Endothelial cell of umbilical vein (primary cell): ENCODE data around the gene PRKG1. TPM values are rescaled to one million over a fixed set of nuclear protein-coding genes. Genes with fewer than 3 reads are reported as not detected.

Experiments used
- BruUV-seq: library from RNA; stranded (reverse); fragments of 400-500 nt; replicated peaks from 2 replicates; lab custom pipeline; 2021; lab: Mats Ljungman, UMichigan
- CTCF ChIA-PET: fragments of 300-600, 350-600 bp; sonication (Branson Sonifier 250); formaldehyde crosslinking; loops from one replicate; lab custom pipeline; 2021; ENCODE audit warnings: antibody characterized with exemption, inconsistent platforms; lab: Charles Lee
- POLR2A ChIA-PET: fragments of 300-600, 350-600 bp; sonication (Branson Sonifier 250); formaldehyde crosslinking; loops from one replicate; lab custom pipeline; 2021; ENCODE audit warnings: antibody characterized with exemption, inconsistent platforms; lab: Charles Lee
- DNase-seq: peaks from one replicate; pipeline ENCODE4 v3.0.0-alpha.2; 2011; ENCODE audit warnings: low read depth, low spot score
- FAIRE-seq: peaks from 2 replicates; lab custom pipeline; 2011; peaks lifted over from hg19 to GRCh38; lab: Jason Lieb, UNC
- H2AFZ ChIP-seq: 2 replicates; pipeline ENCODE4 v1.6.0; 2012; ENCODE audit warnings: low read depth, low read length, control low read depth, inconsistent platforms
- H3K27ac ChIP-seq: 2 replicates; pipeline ENCODE4 v1.5.1; 2011; ENCODE audit warnings: low read depth, mild to moderate bottlenecking, control low read depth, low read length, moderate library complexity; ENCODE audit not compliant: insufficient read depth
- H3K27me3 ChIP-seq, 2 experiments: 2 replicates each; pipeline versions ENCODE4 v1.6.0 to v1.6.1; 2011; ENCODE audit warnings: low read length in 2 of 2, mixed read lengths in 1 of 2; ENCODE audit not compliant: control insufficient read depth in 2 of 2, insufficient read depth in 2 of 2
- H3K36me3 ChIP-seq, 2 experiments: 2 replicates in 1 of 2; 3 replicates in 1 of 2; pipeline ENCODE4 v1.5.1; 2011; ENCODE audit warnings: low read length in 2 of 2, mild to moderate bottlenecking in 1 of 2, moderate library complexity in 1 of 2; ENCODE audit not compliant: control insufficient read depth in 2 of 2, insufficient read depth in 2 of 2; ENCODE audit errors: extremely low read depth in 1 of 2
- H3K4me1 ChIP-seq: 3 replicates; pipeline ENCODE4 v1.5.1; 2011; ENCODE audit warnings: mild to moderate bottlenecking, low read length; ENCODE audit not compliant: control insufficient read depth, insufficient read depth; ENCODE audit errors: extremely low read depth
- H3K4me2 ChIP-seq: 2 replicates; pipeline ENCODE4 v1.6.1; 2011; ENCODE audit warnings: low read length, control low read depth, mixed read lengths; ENCODE audit not compliant: insufficient read depth
- H3K4me3 ChIP-seq, 3 experiments: fragments of 200-600 bp in 1 of 3; sonication (generic), shearing (Covaris generic) in 1 of 3; replicated peaks in 1 of 3; 2 replicates each; pipeline ENCODE4 v1.5.1; 2011 to 2016; ENCODE audit warnings: control low read depth in 3 of 3, low read length in 3 of 3, mild to moderate bottlenecking in 2 of 3, inconsistent platforms in 1 of 3, low read depth in 1 of 3, moderate library complexity in 1 of 3; ENCODE audit not compliant: insufficient read depth in 1 of 3
- H3K79me2 ChIP-seq: 2 replicates; pipeline ENCODE4 v1.6.0; 2012; ENCODE audit warnings: low read length, inconsistent platforms; ENCODE audit not compliant: control insufficient read depth, insufficient read depth
- H3K9ac ChIP-seq: replicated peaks from 2 replicates; pipeline ENCODE3; 2011; ENCODE audit warnings: low read length, control low read depth; ENCODE audit not compliant: insufficient read depth; ENCODE audit errors: extremely low read depth
- H3K9me1 ChIP-seq: replicated peaks from 3 replicates; pipeline ENCODE4 v1.6.0; 2011; ENCODE audit warnings: mild to moderate bottlenecking, low read length; ENCODE audit not compliant: control insufficient read depth, insufficient read depth; ENCODE audit errors: extremely low read depth
- H3K9me3 ChIP-seq: replicated peaks from 2 replicates; pipeline ENCODE4 v1.5.1; 2012; ENCODE audit warnings: low read length, inconsistent platforms; ENCODE audit not compliant: control insufficient read depth, insufficient read depth
- H4K20me1 ChIP-seq: replicated peaks from 2 replicates; pipeline ENCODE3; 2011; ENCODE audit warnings: mild to moderate bottlenecking, low read length; ENCODE audit not compliant: control insufficient read depth, insufficient read depth; ENCODE audit errors: extremely low read depth
- CTCF ChIP-seq, 2 donors: IDR thresholded peaks; 1 replicate in 1 of 2; 2 replicates in 1 of 2; pipeline ENCODE4 v1.5.1; 2011; ENCODE audit warnings: low read length in 2 of 2, mild to moderate bottlenecking in 2 of 2, moderate library complexity in 2 of 2, control low read depth in 1 of 2, inconsistent platforms in 1 of 2, low read depth in 1 of 2; ENCODE audit not compliant: insufficient read depth in 1 of 2; ENCODE audit errors: extremely low read depth in 1 of 2
- EZH2 ChIP-seq: IDR thresholded peaks from 2 replicates; pipeline ENCODE4 v1.6.1; 2012; ENCODE audit warnings: borderline replicate concordance, low read depth, mild to moderate bottlenecking, moderate library complexity, low read length, inconsistent platforms; ENCODE audit not compliant: severe bottlenecking
- FOS ChIP-seq: IDR thresholded peaks from 2 replicates; pipeline ENCODE4 v1.6.1; 2011; ENCODE audit warnings: mild to moderate bottlenecking, low read length, moderate library complexity, borderline replicate concordance; ENCODE audit not compliant: insufficient read depth
- GATA2 ChIP-seq: IDR thresholded peaks from 2 replicates; pipeline ENCODE4 v1.7.0; 2011; ENCODE audit warnings: low read depth, mild to moderate bottlenecking, moderate library complexity, mixed read lengths, low read length; ENCODE audit not compliant: insufficient read length, insufficient read depth
- JUN ChIP-seq: IDR thresholded peaks from 2 replicates; pipeline ENCODE4 v1.6.1; 2011; ENCODE audit warnings: borderline replicate concordance, low read depth; ENCODE audit not compliant: insufficient read length, insufficient read depth
- MAX ChIP-seq: IDR thresholded peaks from 2 replicates; pipeline ENCODE4 v1.6.1; 2011; ENCODE audit not compliant: insufficient read depth, insufficient read length
- MYC ChIP-seq: IDR thresholded peaks from one replicate; pipeline ENCODE4 v1.6.1; 2011; ENCODE audit warnings: mild to moderate bottlenecking, low read depth, low read length
- POLR2A ChIP-seq: IDR thresholded peaks from 2 replicates; pipeline ENCODE4 v1.6.1; 2012; ENCODE audit warnings: low read depth, mild to moderate bottlenecking, control low read depth, low read length
- POLR2AphosphoS5 ChIP-seq: IDR thresholded peaks from 2 replicates; pipeline ENCODE4 v1.6.1; 2012; ENCODE audit warnings: low read depth, mild to moderate bottlenecking, control low read depth, low read length, moderate library complexity; ENCODE audit not compliant: insufficient read depth
- dilution Hi-C: fragments of 300-500 bp; cut with MboI; formaldehyde crosslinking; loops from one replicate; pipeline ENCODE4 v1.15.0; 2019; ENCODE audit warnings: low sequenced_read_pairs; ENCODE audit not compliant: extremely low pct_ligation_motif_present
- intact Hi-C: fragments of 100-400 bp; cut with micrococcal nuclease; formaldehyde crosslinking; loops from one replicate; pipeline ENCODE4 v1.10.0; 2022
- polyA plus RNA-seq, 4 experiments: library from polyadenylated mRNA; depleted of rRNA in 3 of 4; stranded (reverse) in 3 of 4; unstranded in 1 of 4; fragments of >200 nt; gene quantifications; 2 replicates each; pipeline versions ENCODE4 v1.2.1 to v1.2.3, GENCODE V29; 2011 to 2012; ENCODE audit warnings: missing spikeins in 1 of 4
- total RNA-seq: library from RNA; stranded (reverse); gene quantifications from 2 replicates; pipeline ENCODE4 v1.2.3, GENCODE V29; 2021

PRKG1 gene
- total and polyA plus RNA-seq, 2 donors (not counting 3 experiments of a cell fraction or from before 2014, with no cell fraction given): 0.01 to 0.18 TPM

GRCh38 chr10:51951601-51952000 is 877.3 kb downstream of the PRKG1 start:
- FAIRE-seq (no peak), DNase-seq (no peak)
- no TSS peak for BruUV-seq
- Histone ChIP-seq H3K36me3 (no peaks in the 10 kb centered on the region), H3K4me2 (no peak overlapping the region), H3K9me1 (no peaks in the 10 kb centered on the region), H3K27me3 (no peaks in the 10 kb centered on the region), H3K9me3 (no peaks in the 10 kb centered on the region), H3K4me3 (no peak overlapping the region), H4K20me1 (no peaks in the 10 kb centered on the region), H3K4me1 (no peaks in the 10 kb centered on the region), H3K79me2 (no peaks in the 10 kb centered on the region), H3K27ac (no peak overlapping the region), H3K9ac (no peak overlapping the region), H2AFZ (no peak overlapping the region)
- ChIA-PET CTCF (interaction anchor here (1.0 to 1.5 kb wide), 2 partner anchors 15 to 888 kb away, joined by 3 to 4 read pairs; no protein-coding TSS in a partner anchor), POLR2A (interaction anchor here (0.6 kb wide), 1 partner anchor 98 kb away, joined by 3 read pairs; no protein-coding TSS in a partner anchor)
- dilution Hi-C loops: no loop called here
- TF ChIP-seq EZH2: no peak
- TF ChIP-seq POLR2AphosphoS5: no peak
- TF ChIP-seq GATA2: no peak
- TF ChIP-seq CTCF (IDR thresholded peaks at IDR 0.05; ENCODE audit: extremely low read depth in 1 of 2, insufficient read depth in 1 of 2, low read depth in 1 of 2, low read length in 2 of 2): no peak
- intact Hi-C loops: no loop called here

GRCh38 chr10:51952056-51952455 is 877.8 kb downstream of the PRKG1 start:
- H3K27ac ChIP-seq: no peak overlapping the region
- ChIA-PET POLR2A (no interaction called here), CTCF (interaction anchor here (1.0 to 1.5 kb wide), 2 partner anchors 15 to 889 kb away, joined by 3 to 4 read pairs; no protein-coding TSS in a partner anchor)
- no peaks in the 10 kb centered on the region for H3K36me3 ChIP-seq
- H2AFZ ChIP-seq: no peak overlapping the region
- dilution Hi-C loops (no loop called here), intact Hi-C loops (no loop called here)
- no TSS peak for BruUV-seq
- H3K4me3 ChIP-seq: no peak overlapping the region
- H3K9me3 ChIP-seq: no peaks in the 10 kb centered on the region
- no peak overlapping the region for H3K4me2 ChIP-seq
- no peak overlapping the region for H3K9ac ChIP-seq
- H3K4me1 ChIP-seq: no peaks in the 10 kb centered on the region
- no peaks in the 10 kb centered on the region for H4K20me1 ChIP-seq
- no peaks in the 10 kb centered on the region for H3K79me2 ChIP-seq
- H3K9me1 ChIP-seq: no peaks in the 10 kb centered on the region
- no peaks in the 10 kb centered on the region for H3K27me3 ChIP-seq
- FAIRE-seq (no peak), DNase-seq (no peak)
- TF ChIP-seq MAX (no peak), GATA2 (no peak), EZH2 (no peak), FOS (no peak), POLR2A (no peak), JUN (no peak), POLR2AphosphoS5 (no peak), MYC (no peak), CTCF (IDR thresholded peaks at IDR 0.05; ENCODE audit: extremely low read depth in 1 of 2, insufficient read depth in 1 of 2, low read depth in 1 of 2, low read length in 2 of 2) (no peak)
